ENCODE results near the gene EFCAB6. TPM values are rescaled to one million over a fixed set of nuclear protein-coding genes. Genes with fewer than 3 reads are reported as not detected.

EFCAB6 gene
- total RNA-seq, 1 donor from 2014 or later: 1.5 TPM

- DNase-seq (ENCODE audit: low read depth, low spot score): no peak
- peaks cover 11% of the 10 kb centered on the region for H3K9me3 Mint-ChIP-seq
- peaks cover 5% of the 10 kb centered on the region for H3K4me1 Mint-ChIP-seq
- peaks cover 11% of the 10 kb centered on the region for H3K36me3 Mint-ChIP-seq (ENCODE audit: low read depth)
- H3K27me3 Mint-ChIP-seq (ENCODE audit: low read depth): peaks cover 3% of the 10 kb centered on the region
- TF ChIP-seq CTCF (conservative IDR thresholded peaks at IDR 0.05): no peak
- no peak overlapping the region for H3K4me3 Mint-ChIP-seq
- no peak overlapping the region for H3K27ac Mint-ChIP-seq (ENCODE audit: unreplicated experiment)
Observed at GRCh38 chr22:43550024-43550620, 262.0 kb downstream of the EFCAB6 start.

- H3K4me1 Mint-ChIP-seq: peaks cover 5% of the 10 kb centered on the region
- no peaks in the 10 kb centered on the region for H3K9me3 Mint-ChIP-seq
- no peak overlapping the region for H3K27ac Mint-ChIP-seq (ENCODE audit: unreplicated experiment)
- no peak for TF ChIP-seq CTCF (conservative IDR thresholded peaks at IDR 0.05)
- H3K4me3 Mint-ChIP-seq: no peak overlapping the region
- H3K36me3 Mint-ChIP-seq (ENCODE audit: low read depth): no peaks in the 10 kb centered on the region
- DNase-seq (ENCODE audit: low read depth, low spot score): no peak
- peaks cover 3% of the 10 kb centered on the region for H3K27me3 Mint-ChIP-seq (ENCODE audit: low read depth)
Observed at GRCh38 chr22:43546186-43546585, 265.9 kb downstream of the EFCAB6 start.

GRCh38 chr22:43544289-43544673, 267.8 kb downstream of the EFCAB6 start:
- Mint-ChIP-seq H3K27me3 (ENCODE audit: low read depth) (no peaks in the 10 kb centered on the region), H3K4me1 (no peaks in the 10 kb centered on the region), H3K27ac (ENCODE audit: unreplicated experiment) (no peak overlapping the region), H3K36me3 (ENCODE audit: low read depth) (no peaks in the 10 kb centered on the region), H3K4me3 (no peak overlapping the region), H3K9me3 (no peaks in the 10 kb centered on the region)
- TF ChIP-seq CTCF (conservative IDR thresholded peaks at IDR 0.05): no peak
- no peak for DNase-seq (ENCODE audit: low read depth, low spot score)

GRCh38 chr22:43543522-43544288, 268.4 kb downstream of the EFCAB6 start:
- TF ChIP-seq CTCF (conservative IDR thresholded peaks at IDR 0.05): no peak
- no peaks in the 10 kb centered on the region for H3K36me3 Mint-ChIP-seq (ENCODE audit: low read depth)

GRCh38 chr22:43542681-43543521, 269.2 kb downstream of the EFCAB6 start:
- peaks cover 3% of the 10 kb centered on the region for H3K36me3 Mint-ChIP-seq (ENCODE audit: low read depth)
- H3K27ac Mint-ChIP-seq (ENCODE audit: unreplicated experiment): no peak overlapping the region
- H3K4me1 Mint-ChIP-seq: no peaks in the 10 kb centered on the region
- H3K4me3 Mint-ChIP-seq: no peak overlapping the region
- DNase-seq (ENCODE audit: low read depth, low spot score): no peak
- no peak for TF ChIP-seq CTCF (conservative IDR thresholded peaks at IDR 0.05)
- peaks cover 3% of the 10 kb centered on the region for H3K27me3 Mint-ChIP-seq (ENCODE audit: low read depth)
- no peaks in the 10 kb centered on the region for H3K9me3 Mint-ChIP-seq

More at GRCh38 chr22:43543522-43544288, 268.4 kb downstream of the EFCAB6 start:
- H3K4me3 Mint-ChIP-seq: no peak overlapping the region
- no peaks in the 10 kb centered on the region for H3K4me1 Mint-ChIP-seq
- H3K9me3 Mint-ChIP-seq: no peaks in the 10 kb centered on the region
- no peak overlapping the region for H3K27ac Mint-ChIP-seq (ENCODE audit: unreplicated experiment)
- DNase-seq (ENCODE audit: low read depth, low spot score): no peak
- no peaks in the 10 kb centered on the region for H3K27me3 Mint-ChIP-seq (ENCODE audit: low read depth)
